IPS-18a (cell line): ENCODE results near the gene DNAH3.
"Not testable (repeated sequence)": the region's sequence is repeated elsewhere in the genome, so short reads cannot be mapped to it uniquely, and the experiment has no call there.

Experiments used
- H3K27ac ChIP-seq: one replicate; pipeline ENCODE4 v1.5.1; 2013; ENCODE audit warnings: low read length
- H3K27me3 ChIP-seq: one replicate; pipeline ENCODE4 v1.6.1; 2013; ENCODE audit warnings: mild to moderate bottlenecking, low read length; ENCODE audit not compliant: control insufficient read depth, insufficient read depth
- H3K36me3 ChIP-seq: one replicate; pipeline ENCODE4 v1.6.1; 2013; ENCODE audit warnings: low read depth, low read length; ENCODE audit not compliant: control insufficient read depth
- H3K4me1 ChIP-seq: one replicate; pipeline ENCODE4 v1.6.1; 2013; ENCODE audit warnings: low read depth, low read length; ENCODE audit not compliant: control insufficient read depth
- H3K4me3 ChIP-seq: one replicate; pipeline ENCODE4 v1.5.1; 2013; ENCODE audit warnings: low read length
- H3K9ac ChIP-seq: one replicate; pipeline ENCODE4 v1.6.1; 2013; ENCODE audit warnings: mild to moderate bottlenecking, low read length, moderate library complexity
- H3K9me3 ChIP-seq: one replicate; pipeline ENCODE4 v1.6.1; 2013; ENCODE audit warnings: low read depth, low read length; ENCODE audit not compliant: control insufficient read depth

DNAH3 gene

GRCh38 chr16:21186326-21186691, 35.7 kb upstream of the DNAH3 start:
- Histone ChIP-seq H3K9me3 (no peaks in the 10 kb centered on the region), H3K9ac (no peak overlapping the region), H3K27ac (no peak overlapping the region), H3K36me3 (peaks cover 7% of the 10 kb centered on the region), H3K4me1 (no peaks in the 10 kb centered on the region), H3K27me3 (no peaks in the 10 kb centered on the region), H3K4me3 (no peak overlapping the region)

GRCh38 chr16:21185659-21186325, 35.1 kb upstream of the DNAH3 start:
- peaks cover 12% of the 10 kb centered on the region for H3K36me3 ChIP-seq
- H3K27me3 ChIP-seq = no peaks in the 10 kb centered on the region
- H3K4me3 ChIP-seq = no peak overlapping the region
- no peak overlapping the region for H3K9ac ChIP-seq
- H3K9me3 ChIP-seq = no peaks in the 10 kb centered on the region
- H3K4me1 ChIP-seq = no peaks in the 10 kb centered on the region
- H3K27ac ChIP-seq = no peak overlapping the region

- Histone ChIP-seq H3K9me3 (no peaks in the 10 kb centered on the region), H3K9ac (no peak overlapping the region), H3K27me3 (no peaks in the 10 kb centered on the region), H3K4me3 (no peak overlapping the region), H3K36me3 (peaks cover 18% of the 10 kb centered on the region), H3K27ac (no peak overlapping the region), H3K4me1 (no peaks in the 10 kb centered on the region)
Observed at GRCh38 chr16:21184834-21185233, 34.2 kb upstream of the DNAH3 start.

GRCh38 chr16:21183995-21184394, 33.3 kb upstream of the DNAH3 start:
- peaks cover 26% of the 10 kb centered on the region for H3K36me3 ChIP-seq
- H3K4me1 ChIP-seq = no peaks in the 10 kb centered on the region
- H3K9me3 ChIP-seq = no peaks in the 10 kb centered on the region
- no peak overlapping the region for H3K4me3 ChIP-seq
- H3K9ac ChIP-seq = no peak overlapping the region
- H3K27ac ChIP-seq = no peak overlapping the region
- no peaks in the 10 kb centered on the region for H3K27me3 ChIP-seq

- Histone ChIP-seq H3K9me3 (no peaks in the 10 kb centered on the region), H3K9ac (no peak overlapping the region), H3K4me1 (no peaks in the 10 kb centered on the region), H3K4me3 (no peak overlapping the region), H3K27me3 (no peaks in the 10 kb centered on the region), H3K27ac (no peak overlapping the region), H3K36me3 (peaks cover 56% of the 10 kb centered on the region)
Observed at GRCh38 chr16:21179983-21180365, 29.3 kb upstream of the DNAH3 start.

GRCh38 chr16:21179126-21179982, 28.7 kb upstream of the DNAH3 start:
- Histone ChIP-seq H3K36me3 (peaks cover 61% of the 10 kb centered on the region), H3K9me3 (no peaks in the 10 kb centered on the region), H3K4me1 (no peaks in the 10 kb centered on the region), H3K9ac (no peak overlapping the region), H3K4me3 (no peak overlapping the region), H3K27me3 (no peaks in the 10 kb centered on the region), H3K27ac (no peak overlapping the region)

- H3K27ac ChIP-seq = no peak overlapping the region
- no peak overlapping the region for H3K9ac ChIP-seq
- H3K9me3 ChIP-seq = no peaks in the 10 kb centered on the region
- H3K4me1 ChIP-seq = no peaks in the 10 kb centered on the region
- peaks cover 81% of the 10 kb centered on the region for H3K36me3 ChIP-seq
- no peaks in the 10 kb centered on the region for H3K27me3 ChIP-seq
- H3K4me3 ChIP-seq = no peak overlapping the region
Observed at GRCh38 chr16:21175397-21175796, 24.8 kb upstream of the DNAH3 start.

GRCh38 chr16:21172650-21173049, 22.0 kb upstream of the DNAH3 start:
- no peak overlapping the region for H3K4me3 ChIP-seq
- H3K9ac ChIP-seq = no peak overlapping the region
- peaks cover 70% of the 10 kb centered on the region for H3K36me3 ChIP-seq
- no peaks in the 10 kb centered on the region for H3K4me1 ChIP-seq
- no peaks in the 10 kb centered on the region for H3K9me3 ChIP-seq
- H3K27me3 ChIP-seq = no peaks in the 10 kb centered on the region
- H3K27ac ChIP-seq = no peak overlapping the region

- not testable (repeated sequence) for H3K27me3 ChIP-seq, H3K4me3 ChIP-seq, H3K9me3 ChIP-seq, H3K9ac ChIP-seq, H3K27ac ChIP-seq, H3K4me1 ChIP-seq
- peaks cover 67% of the 10 kb centered on the region for H3K36me3 ChIP-seq
Observed at GRCh38 chr16:21170116-21170515, 19.5 kb upstream of the DNAH3 start.

- no peaks in the 10 kb centered on the region for H3K27me3 ChIP-seq
- no peaks in the 10 kb centered on the region for H3K4me1 ChIP-seq
Observed at GRCh38 chr16:21169249-21169981, 18.8 kb upstream of the DNAH3 start.

GRCh38 chr16:21167929-21168602, 17.4 kb upstream of the DNAH3 start:
- Histone ChIP-seq H3K27ac (no peak overlapping the region), H3K27me3 (no peaks in the 10 kb centered on the region), H3K36me3 (peaks cover 58% of the 10 kb centered on the region), H3K9me3 (no peaks in the 10 kb centered on the region), H3K4me3 (no peak overlapping the region), H3K9ac (no peak overlapping the region), H3K4me1 (no peaks in the 10 kb centered on the region)

More at GRCh38 chr16:21169249-21169981, 18.8 kb upstream of the DNAH3 start:
- Histone ChIP-seq H3K4me3 (no peak overlapping the region), H3K9me3 (no peaks in the 10 kb centered on the region), H3K36me3 (peaks cover 65% of the 10 kb centered on the region), H3K27ac (no peak overlapping the region), H3K9ac (no peak overlapping the region)
